ENCODE results near the gene ZBTB20. TPM values are rescaled to one million over a fixed set of nuclear protein-coding genes. Genes with fewer than 3 reads are reported as not detected.

ZBTB20 gene
- total and polyA plus RNA-seq, 4 donors, result 0.88 to 83.2 (median 20.4) TPM

- no peaks in the 10 kb centered on the region for H3K27me3 ChIP-seq (ENCODE audit: control insufficient read depth in 4 of 4, insufficient read depth in 4 of 4, low read length in 3 of 4)
- H3K36me3 ChIP-seq (ENCODE audit: control insufficient read depth in 4 of 4, insufficient read depth in 3 of 4, low read depth in 1 of 4, low read length in 3 of 4), result peaks cover 0 to 2% (median 0%) of the 10 kb centered on the region in 4 donors
- no peak overlapping the region for H3K9ac ChIP-seq (ENCODE audit: low read depth in 1 of 2, low read length in 2 of 2)
- peaks cover 4 to 27% (median 21%) of the 10 kb centered on the region in 4 donors for H3K4me1 ChIP-seq (ENCODE audit: control insufficient read depth in 4 of 4, insufficient read depth in 4 of 4, low read length in 3 of 4)
- TF ChIP-seq ATF3 (IDR thresholded peaks at IDR 0.05) (no peak), MAX (IDR thresholded peaks at IDR 0.05) (no peak), ZBTB33 (IDR thresholded peaks at IDR 0.05) (no peak), TAF1 (conservative IDR thresholded peaks at IDR 0.05) (no peak), GABPA (IDR thresholded peaks at IDR 0.05 in 1 of 2, conservative IDR thresholded peaks at IDR 0.05 in 1 of 2) (no peak), RXRA (IDR thresholded peaks at IDR 0.05) (no peak), EGR1 (IDR thresholded peaks at IDR 0.05; ENCODE audit: low read depth in 2 of 2) (no peak), FOXA2 (IDR thresholded peaks at IDR 0.05) (no peak), HNF4G (IDR thresholded peaks at IDR 0.05) (no peak)
- WGBS, result 94% methylated on average over 3 of the region's 3 CpGs
- H3K27ac ChIP-seq (ENCODE audit: low read depth in 1 of 2, low read length in 2 of 2), result peak overlapping the region; percentile 61 to 82
- no peaks in the 10 kb centered on the region for H3K9me3 ChIP-seq (ENCODE audit: control insufficient read depth in 4 of 4, low read length in 3 of 4)
- H3K4me3 ChIP-seq (ENCODE audit: low read depth in 1 of 3, low read length in 3 of 3), result no peak overlapping the region
- no peak for DNase-seq (ENCODE audit: low spot score)
Observed at GRCh38 chr3:114848643-114849350, 298.3 kb downstream of the ZBTB20 start.

GRCh38 chr3:114848082-114848481 is 299.0 kb downstream of the ZBTB20 start:
- WGBS, result 64% methylated on average over 7 of the region's 7 CpGs
- H3K4me1 ChIP-seq (ENCODE audit: control insufficient read depth in 4 of 4, insufficient read depth in 4 of 4, low read length in 3 of 4), result peaks cover 4 to 27% (median 21%) of the 10 kb centered on the region in 4 donors
- no peak overlapping the region for H3K4me3 ChIP-seq (ENCODE audit: low read depth in 1 of 3, low read length in 3 of 3)
- peaks cover 0 to 2% (median 0%) of the 10 kb centered on the region in 4 donors for H3K36me3 ChIP-seq (ENCODE audit: control insufficient read depth in 4 of 4, insufficient read depth in 3 of 4, low read depth in 1 of 4, low read length in 3 of 4)
- no peaks in the 10 kb centered on the region for H3K9me3 ChIP-seq (ENCODE audit: control insufficient read depth in 4 of 4, low read length in 3 of 4)
- peak overlapping the region; percentile 61 to 82 for H3K27ac ChIP-seq (ENCODE audit: low read depth in 1 of 2, low read length in 2 of 2)
- DNase-seq (ENCODE audit: low spot score), result no peak
- no peaks in the 10 kb centered on the region for H3K27me3 ChIP-seq (ENCODE audit: control insufficient read depth in 4 of 4, insufficient read depth in 4 of 4, low read length in 3 of 4)
- H3K9ac ChIP-seq (ENCODE audit: low read depth in 1 of 2, low read length in 2 of 2), result no peak overlapping the region
- TF ChIP-seq JUND (IDR thresholded peaks at IDR 0.05), result no peak
- TF ChIP-seq HNF4A (conservative IDR thresholded peaks at IDR 0.05), result no peak
- TF ChIP-seq SP1 (IDR thresholded peaks at IDR 0.05), result no peak
- TF ChIP-seq REST (IDR thresholded peaks at IDR 0.05), result no peak
- TF ChIP-seq EGR1 (IDR thresholded peaks at IDR 0.05; ENCODE audit: low read depth in 2 of 2), result no peak
- no peak for TF ChIP-seq GABPA (IDR thresholded peaks at IDR 0.05 in 1 of 2, conservative IDR thresholded peaks at IDR 0.05 in 1 of 2)
- no peak for TF ChIP-seq HNF4G (IDR thresholded peaks at IDR 0.05)
- TF ChIP-seq RAD21 (IDR thresholded peaks at IDR 0.05), result no peak
- TF ChIP-seq ZBTB33 (IDR thresholded peaks at IDR 0.05), result no peak
- no peak for TF ChIP-seq CTCF (IDR thresholded peaks at IDR 0.05; ENCODE audit: low read depth, low read length, missing input control)
- TF ChIP-seq RXRA (IDR thresholded peaks at IDR 0.05), result no peak

Measured in liver (tissue), 9 donors.